Activated T-cell treated with anti-CD3 and anti-CD28 coated beads for 48 hours (primary cell): Measurements from ENCODE around the gene IGFBP5.
A peak's percentile ranks its signal among the peaks of the same experiment; 100 is the strongest.

ENCODE experiments used
- DNase-seq: peaks from one replicate; pipeline ENCODE4 v3.0.0-alpha.2; 2020; ENCODE audit warnings: low read depth

The IGFBP5 gene

GRCh38 chr2:216714376-216714775, 19.0 kb upstream of the IGFBP5 start:
- no peak for DNase-seq

GRCh38 chr2:216713691-216714336, 18.5 kb upstream of the IGFBP5 start:
- no peak for DNase-seq

GRCh38 chr2:216711348-216711747, 16.0 kb upstream of the IGFBP5 start:
- no peak for DNase-seq

- DNase-seq, result no peak
Measured at GRCh38 chr2:216710551-216711301, 15.4 kb upstream of the IGFBP5 start.

GRCh38 chr2:216702756-216703155, 7.4 kb upstream of the IGFBP5 start:
- DNase-seq, result no peak

GRCh38 chr2:216701544-216701943, 6.2 kb upstream of the IGFBP5 start:
- no peak for DNase-seq

- no peak for DNase-seq
Measured at GRCh38 chr2:216700781-216701180, 5.4 kb upstream of the IGFBP5 start.

- DNase-seq, result no peak
Measured at GRCh38 chr2:216700088-216700567, 4.8 kb upstream of the IGFBP5 start.

GRCh38 chr2:216698895-216699294, 3.5 kb upstream of the IGFBP5 start:
- DNase-seq, result no peak

- no peak for DNase-seq
Measured at GRCh38 chr2:216698293-216698692, 2.9 kb upstream of the IGFBP5 start.

GRCh38 chr2:216696751-216697560, 1.6 kb upstream of the IGFBP5 start:
- no peak for DNase-seq

GRCh38 chr2:216696321-216696720, 972 bp upstream of the IGFBP5 start:
- DNase-seq, result no peak

GRCh38 chr2:216694826-216695217, 527 bp downstream of the IGFBP5 start:
- DNase-seq, result no peak

GRCh38 chr2:216694082-216694825, 1.1 kb downstream of the IGFBP5 start:
- peak; percentile 43 for DNase-seq

GRCh38 chr2:216693414-216694080, 1.8 kb downstream of the IGFBP5 start:
- DNase-seq, result no peak

- DNase-seq, result peak; percentile 72
Measured at GRCh38 chr2:216692636-216693413, 2.5 kb downstream of the IGFBP5 start.

- DNase-seq, result no peak
Measured at GRCh38 chr2:216690853-216691741, 4.3 kb downstream of the IGFBP5 start.

GRCh38 chr2:216690456-216690852, 4.9 kb downstream of the IGFBP5 start:
- DNase-seq, result no peak

GRCh38 chr2:216689397-216689796, 6.0 kb downstream of the IGFBP5 start:
- no peak for DNase-seq
